Hepatocyte (in vitro differentiated cells): ENCODE data around the gene DOCK3. TPM values are rescaled to one million over a fixed set of nuclear protein-coding genes. Genes with fewer than 3 reads are reported as not detected.

Experiments
- DNase-seq: peaks from one replicate; pipeline ENCODE4 v3.0.0-alpha.2; 2016; ENCODE audit warnings: low spot score
- H2AFZ ChIP-seq: fragments of 200-600 bp; sonication (generic); 2 replicates; pipeline ENCODE4 v1.6.0; 2016; ENCODE audit warnings: antibody characterized with exemption, mild to moderate bottlenecking
- H3K27ac ChIP-seq: fragments of 200-600 bp; sonication (generic); 2 replicates; pipeline ENCODE4 v1.5.1; 2016; ENCODE audit warnings: mild to moderate bottlenecking
- H3K27me3 ChIP-seq: fragments of 200-600 bp; sonication (generic); 2 replicates; pipeline ENCODE4 v1.6.1; 2016
- H3K36me3 ChIP-seq: fragments of 200-600 bp; sonication (generic); replicated peaks from 2 replicates; pipeline ENCODE4 v1.5.1; 2016; ENCODE audit warnings: low read depth; ENCODE audit not compliant: insufficient read depth
- H3K4me1 ChIP-seq: fragments of 200-600 bp; sonication (generic); 2 replicates; pipeline ENCODE4 v1.5.1; 2016; ENCODE audit warnings: mild to moderate bottlenecking, moderate library complexity; ENCODE audit not compliant: insufficient read depth
- H3K4me2 ChIP-seq: fragments of 200-600 bp; sonication (generic); 2 replicates; pipeline ENCODE4 v1.6.0; 2016
- H3K4me3 ChIP-seq: fragments of 200-600 bp; sonication (generic); 2 replicates; pipeline ENCODE4 v1.5.1; 2016; ENCODE audit warnings: mild to moderate bottlenecking
- H3K79me2 ChIP-seq: fragments of 200-600 bp; sonication (generic); 2 replicates; pipeline ENCODE4 v1.6.0; 2017; ENCODE audit warnings: mild to moderate bottlenecking
- H3K9me2 ChIP-seq: fragments of 200-600 bp; sonication (generic); replicated peaks from 2 replicates; pipeline ENCODE4 v1.6.0; 2017; ENCODE audit warnings: mild to moderate bottlenecking; ENCODE audit not compliant: insufficient read depth
- H3K9me3 ChIP-seq: fragments of 200-600 bp; sonication (generic); 2 replicates; pipeline ENCODE4 v1.5.1; 2016; ENCODE audit warnings: low read depth, mild to moderate bottlenecking
- H4K20me1 ChIP-seq: fragments of 200-600 bp; sonication (generic); 2 replicates; pipeline ENCODE4 v1.6.0; 2016; ENCODE audit warnings: mild to moderate bottlenecking; ENCODE audit not compliant: insufficient read depth, poor library complexity, severe bottlenecking
- CTCF ChIP-seq: fragments of 200-600 bp; sonication (generic); IDR thresholded peaks from 2 replicates; pipeline ENCODE4 v1.5.1; 2016; ENCODE audit warnings: antibody characterized with exemption, mild to moderate bottlenecking; ENCODE audit not compliant: poor library complexity
- EZH2 ChIP-seq: fragments of 200-600 bp; sonication (generic); IDR thresholded peaks from 2 replicates; pipeline ENCODE4 v1.6.1; 2016; ENCODE audit warnings: antibody characterized with exemption, mild to moderate bottlenecking, borderline replicate concordance
- EZH2phosphoT487 ChIP-seq: fragments of 200-600 bp; sonication (generic); IDR thresholded peaks from one replicate; pipeline ENCODE4 v1.6.1; 2018; ENCODE audit warnings: antibody characterized with exemption, mild to moderate bottlenecking, low read depth, moderate library complexity; ENCODE audit not compliant: unreplicated experiment, severe bottlenecking
- WGBS: methylation state at CpG from one replicate; pipeline ENCODE4 v1.1.6; 2016; ENCODE audit warnings: low lambda C conversion rate; ENCODE audit errors: missing lambda C conversion rate; 5-methylcytosine and 5-hydroxymethylcytosine counted together
- polyA plus RNA-seq: library from polyadenylated mRNA; unstranded; fragments of >200 nt; fragmentation: Nextera tagmentation; extraction: Ambion mirVana; gene quantifications from 2 replicates; pipeline ENCODE4 v1.2.1, GENCODE V29; 2016
- total RNA-seq: library from RNA; depleted of rRNA; stranded (reverse); fragments of >200 nt; gene quantifications from 2 replicates; pipeline ENCODE4 v1.2.3, GENCODE V29; 2014

The DOCK3 gene
- total and polyA plus RNA-seq, 2 experiments from 2014 or later, result 0.77 to 1.6 TPM

- Histone ChIP-seq H3K27me3 (no peaks in the 10 kb centered on the region), H3K9me3 (no peaks in the 10 kb centered on the region), H2AFZ (no peak overlapping the region), H3K36me3 (no peaks in the 10 kb centered on the region), H3K4me1 (no peaks in the 10 kb centered on the region), H4K20me1 (no peaks in the 10 kb centered on the region), H3K79me2 (no peaks in the 10 kb centered on the region), H3K27ac (no peak overlapping the region), H3K9me2 (no peaks in the 10 kb centered on the region), H3K4me2 (no peak overlapping the region), H3K4me3 (no peak overlapping the region)
- no peak for DNase-seq
- 85% methylated on average over 5 of the region's 5 CpGs for WGBS
- TF ChIP-seq EZH2 (no peak), CTCF (no peak), EZH2phosphoT487 (no peak)
Measured at GRCh38 chr3:50811893-50812292, 137.2 kb downstream of the DOCK3 start.

GRCh38 chr3:50815844-50816243 lies 141.1 kb downstream of the DOCK3 start:
- no peak for DNase-seq
- Histone ChIP-seq H2AFZ (no peak overlapping the region), H3K4me2 (no peak overlapping the region), H3K9me2 (no peaks in the 10 kb centered on the region), H3K36me3 (no peaks in the 10 kb centered on the region), H3K79me2 (no peaks in the 10 kb centered on the region), H4K20me1 (no peaks in the 10 kb centered on the region), H3K4me1 (no peaks in the 10 kb centered on the region), H3K4me3 (no peak overlapping the region), H3K27ac (peak overlapping the region; percentile 56), H3K27me3 (no peaks in the 10 kb centered on the region), H3K9me3 (no peaks in the 10 kb centered on the region)
- TF ChIP-seq EZH2 (no peak), EZH2phosphoT487 (no peak), CTCF (no peak)

GRCh38 chr3:50816894-50817293 lies 142.2 kb downstream of the DOCK3 start:
- no peaks in the 10 kb centered on the region for H3K9me2 ChIP-seq
- no peak overlapping the region for H2AFZ ChIP-seq
- no peak for DNase-seq
- no peaks in the 10 kb centered on the region for H3K36me3 ChIP-seq
- H3K79me2 ChIP-seq, result no peaks in the 10 kb centered on the region
- no peaks in the 10 kb centered on the region for H4K20me1 ChIP-seq
- TF ChIP-seq EZH2 (no peak), CTCF (no peak), EZH2phosphoT487 (no peak)
- H3K4me2 ChIP-seq, result no peak overlapping the region
- no peak overlapping the region for H3K4me3 ChIP-seq
- no peaks in the 10 kb centered on the region for H3K4me1 ChIP-seq
- peak overlapping the region; percentile 14 for H3K27ac ChIP-seq
- H3K9me3 ChIP-seq, result no peaks in the 10 kb centered on the region
- no peaks in the 10 kb centered on the region for H3K27me3 ChIP-seq
- 65% methylated on average over 3 of the region's 3 CpGs for WGBS
